Activated CD8-positive, alpha-beta T cell treated with anti-CD3 and anti-CD28 coated beads for 36 hours (primary cell): ENCODE results near the gene CTXND1. TPM values are rescaled to one million over a fixed set of nuclear protein-coding genes. Genes with fewer than 3 reads are reported as not detected.

Source experiments
- ATAC-seq: fragments of 200-7000 bp; cut with Tn5 transposase; one replicate; pipeline ENCODE4 v1.10.0; 2021; ENCODE audit warnings: mild to moderate bottlenecking, moderate library complexity
- CTCF ChIA-PET: fragments of 350-600 bp; sonication (Branson Sonifier 250); formaldehyde crosslinking; loops from one replicate; lab custom pipeline; 2021; ENCODE audit warnings: antibody characterized with exemption; lab: Charles Lee
- POLR2A ChIA-PET: fragments of 350-600 bp; sonication (Branson Sonifier 250); formaldehyde crosslinking; loops from one replicate; lab custom pipeline; 2021; ENCODE audit warnings: antibody characterized with exemption; lab: Charles Lee
- DNase-seq: peaks from one replicate; pipeline ENCODE4 v3.0.0-alpha.2; 2020
- H3K27ac Mint-ChIP-seq: one replicate; pipeline ENCODE4 v1.8.0; 2021; ENCODE audit warnings: mild to moderate bottlenecking, mixed read lengths
- H3K27me3 Mint-ChIP-seq: one replicate; pipeline ENCODE4 v1.8.0; 2021; ENCODE audit warnings: mixed read lengths
- H3K36me3 Mint-ChIP-seq: one replicate; pipeline ENCODE4 v1.8.0; 2021; ENCODE audit warnings: low read depth, mixed read lengths
- H3K4me1 Mint-ChIP-seq: one replicate; pipeline ENCODE4 v1.8.0; 2021; ENCODE audit warnings: low read depth, mixed read lengths
- H3K4me3 Mint-ChIP-seq: one replicate; pipeline ENCODE4 v1.8.0; 2021; ENCODE audit warnings: mild to moderate bottlenecking, moderate library complexity, mixed read lengths
- H3K9me3 Mint-ChIP-seq: one replicate; pipeline ENCODE4 v1.8.0; 2021; ENCODE audit warnings: mixed read lengths
- intact Hi-C: fragments of 100-400 bp; cut with micrococcal nuclease; formaldehyde crosslinking; loops from one replicate; pipeline ENCODE4 v1.10.0; 2022
- total RNA-seq, 2 experiments: library from RNA; stranded (reverse); gene quantifications; one replicate each; pipeline ENCODE4 v1.2.3, GENCODE V29; 2021
- TF ChIP-seq, protein P1 (sequence below): fragments of 200-600 bp; IDR thresholded peaks from one replicate; pipeline ENCODE4 v1.8.0; 2022; ENCODE audit warnings: antibody characterized with exemption, mild to moderate bottlenecking

The CTXND1 gene
- total RNA-seq, 2 experiments from 2014 or later, result not detected

DNA sequence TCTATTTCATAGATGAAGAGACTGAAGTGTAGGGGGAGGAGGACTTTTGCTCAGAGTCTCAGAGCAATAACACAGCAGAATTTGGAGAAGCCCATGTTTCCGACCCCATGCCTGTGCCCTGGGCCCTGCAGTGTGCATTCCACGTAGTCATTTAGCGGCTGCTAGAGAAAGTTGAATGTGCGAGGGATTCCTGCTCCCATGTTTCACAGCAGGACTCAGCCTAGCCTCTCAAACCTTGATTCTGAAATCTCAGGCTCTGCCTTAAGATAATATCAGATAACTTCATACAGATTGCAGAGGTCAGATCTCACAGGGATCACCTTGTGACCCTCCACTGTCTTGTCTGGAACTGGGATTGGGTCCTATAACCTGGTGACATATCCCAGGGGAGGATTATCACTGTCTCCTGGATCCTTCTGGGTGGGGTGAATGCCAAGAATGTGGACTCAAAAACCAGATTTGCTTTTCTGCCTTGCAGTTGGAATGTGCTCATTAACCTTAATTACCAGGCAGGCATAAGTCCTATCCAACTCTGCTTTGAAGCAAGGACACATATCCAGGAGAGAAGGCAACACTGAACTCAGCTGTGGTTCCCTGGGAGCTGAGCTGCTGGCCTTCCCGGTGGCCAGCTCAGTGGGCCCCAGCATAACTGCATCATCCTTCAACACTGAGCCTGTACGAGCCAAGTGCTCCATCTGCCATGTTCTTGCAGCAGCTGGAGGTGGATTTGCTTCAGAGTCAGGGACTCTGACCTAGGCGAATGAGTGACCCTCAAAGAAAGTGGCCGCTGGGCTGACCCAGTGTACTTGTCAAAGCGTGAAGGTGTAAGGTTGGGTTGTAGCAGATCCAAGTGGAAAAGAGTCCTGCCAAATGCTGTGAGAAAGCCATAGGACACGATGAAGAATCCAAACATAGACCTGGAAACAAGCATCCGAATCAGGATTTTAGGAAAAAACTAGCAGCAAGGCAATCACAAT, 43.0 kb downstream of the CTXND1 start:
- Mint-ChIP-seq H3K27ac (no peak overlapping the region), H3K4me3 (no peak overlapping the region), H3K9me3 (no peaks in the 10 kb centered on the region), H3K27me3 (peaks cover 26% of the 10 kb centered on the region), H3K36me3 (no peaks in the 10 kb centered on the region), H3K4me1 (no peaks in the 10 kb centered on the region)
- DNase-seq (no peak), ATAC-seq (no peak)
- CTCF ChIA-PET, result no interaction called here
- intact Hi-C loops, result no loop called here
- POLR2A ChIA-PET, result no interaction called here
- TF ChIP-seq, protein P1, sequence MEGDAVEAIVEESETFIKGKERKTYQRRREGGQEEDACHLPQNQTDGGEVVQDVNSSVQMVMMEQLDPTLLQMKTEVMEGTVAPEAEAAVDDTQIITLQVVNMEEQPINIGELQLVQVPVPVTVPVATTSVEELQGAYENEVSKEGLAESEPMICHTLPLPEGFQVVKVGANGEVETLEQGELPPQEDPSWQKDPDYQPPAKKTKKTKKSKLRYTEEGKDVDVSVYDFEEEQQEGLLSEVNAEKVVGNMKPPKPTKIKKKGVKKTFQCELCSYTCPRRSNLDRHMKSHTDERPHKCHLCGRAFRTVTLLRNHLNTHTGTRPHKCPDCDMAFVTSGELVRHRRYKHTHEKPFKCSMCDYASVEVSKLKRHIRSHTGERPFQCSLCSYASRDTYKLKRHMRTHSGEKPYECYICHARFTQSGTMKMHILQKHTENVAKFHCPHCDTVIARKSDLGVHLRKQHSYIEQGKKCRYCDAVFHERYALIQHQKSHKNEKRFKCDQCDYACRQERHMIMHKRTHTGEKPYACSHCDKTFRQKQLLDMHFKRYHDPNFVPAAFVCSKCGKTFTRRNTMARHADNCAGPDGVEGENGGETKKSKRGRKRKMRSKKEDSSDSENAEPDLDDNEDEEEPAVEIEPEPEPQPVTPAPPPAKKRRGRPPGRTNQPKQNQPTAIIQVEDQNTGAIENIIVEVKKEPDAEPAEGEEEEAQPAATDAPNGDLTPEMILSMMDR, result no peak

DNA sequence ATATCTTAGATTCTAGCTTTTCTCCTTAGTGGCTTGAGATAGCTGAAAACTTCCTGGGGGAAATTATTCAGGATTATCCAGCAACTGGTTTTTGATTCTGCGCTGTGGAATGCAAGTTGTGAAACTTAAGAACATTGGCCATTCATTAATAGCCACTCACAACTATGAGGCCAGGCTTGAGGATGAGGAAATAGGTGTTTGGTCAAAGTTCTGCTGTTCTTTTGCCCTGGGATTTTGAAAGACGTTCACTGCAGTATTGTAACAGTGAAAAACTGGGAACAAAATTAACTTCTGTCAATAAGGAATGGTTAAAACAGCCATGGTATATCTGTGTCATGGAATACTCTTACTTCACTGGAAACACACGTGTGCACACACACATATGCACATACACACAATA, 44.1 kb downstream of the CTXND1 start:
- CTCF ChIA-PET, result no interaction called here
- Mint-ChIP-seq H3K4me3 (no peak overlapping the region), H3K36me3 (no peaks in the 10 kb centered on the region), H3K9me3 (no peaks in the 10 kb centered on the region), H3K27ac (no peak overlapping the region), H3K27me3 (peaks cover 20% of the 10 kb centered on the region), H3K4me1 (no peaks in the 10 kb centered on the region)
- intact Hi-C loops, result no loop called here
- no peak for DNase-seq
- TF ChIP-seq, protein P1, result no peak
- no peak for ATAC-seq
- POLR2A ChIA-PET, result no interaction called here

DNA sequence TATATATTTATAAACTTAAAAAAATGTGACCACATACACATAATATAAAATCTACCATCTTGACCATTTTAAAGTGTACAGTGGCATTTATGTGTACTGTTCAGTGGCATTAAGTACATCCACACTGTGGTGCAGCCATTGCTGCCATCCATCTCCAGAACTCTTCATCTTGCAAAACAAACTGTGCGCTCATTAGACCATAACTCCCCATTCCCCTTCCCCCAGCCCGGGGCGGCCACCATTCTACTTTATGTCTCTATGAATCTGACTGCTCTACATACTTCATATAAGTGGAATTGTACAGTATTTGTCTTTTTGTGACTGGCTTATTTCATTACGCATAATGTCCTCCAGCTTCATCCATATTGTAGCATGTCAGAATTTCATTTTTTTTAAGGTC, 47.8 kb downstream of the CTXND1 start:
- ChIA-PET CTCF (no interaction called here), POLR2A (no interaction called here)
- no peaks in the 10 kb centered on the region for H3K36me3 Mint-ChIP-seq
- peaks cover 19% of the 10 kb centered on the region for H3K27me3 Mint-ChIP-seq
- ATAC-seq (no peak), DNase-seq (no peak)
- TF ChIP-seq, protein P1, result no peak
- no peak overlapping the region for H3K27ac Mint-ChIP-seq
- H3K9me3 Mint-ChIP-seq, result no peaks in the 10 kb centered on the region
- intact Hi-C loops, result no loop called here
- H3K4me3 Mint-ChIP-seq, result no peak overlapping the region
- H3K4me1 Mint-ChIP-seq, result no peaks in the 10 kb centered on the region

DNA sequence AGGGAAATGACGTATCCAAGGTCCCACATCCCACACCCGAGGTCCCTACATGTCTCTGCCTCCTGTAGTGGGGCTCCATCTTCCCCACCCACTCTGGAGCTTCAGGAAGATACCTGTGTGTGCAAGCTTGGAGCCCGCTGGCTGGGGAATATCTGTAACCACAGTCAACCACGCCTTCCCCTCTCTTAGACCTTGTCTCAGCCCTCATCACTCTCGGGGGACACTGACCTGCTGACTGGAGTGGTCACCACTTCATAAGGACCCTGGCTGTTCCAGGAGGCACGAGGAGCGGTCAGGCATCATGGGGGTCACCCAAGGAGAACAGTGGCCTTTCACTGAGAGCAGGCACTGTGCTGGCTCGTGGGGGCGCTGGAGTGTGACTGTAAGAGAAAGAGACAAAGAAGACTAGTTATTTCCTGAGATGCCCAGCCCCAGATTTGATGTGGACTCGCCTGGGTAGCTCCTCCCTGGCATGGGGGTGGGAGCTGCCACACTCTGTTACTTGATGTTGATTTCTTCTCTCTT, 48.6 kb downstream of the CTXND1 start:
- intact Hi-C loops, result no loop called here
- TF ChIP-seq, protein P1, result no peak
- CTCF ChIA-PET, result interaction anchor here (0.6 kb wide), 1 partner anchor 528 kb away, joined by 3 read pairs; no protein-coding TSS in a partner anchor
- H3K27ac Mint-ChIP-seq, result no peak overlapping the region
- POLR2A ChIA-PET, result no interaction called here
- no peak for ATAC-seq
- H3K4me3 Mint-ChIP-seq, result no peak overlapping the region
- no peaks in the 10 kb centered on the region for H3K36me3 Mint-ChIP-seq
- peaks cover 17% of the 10 kb centered on the region for H3K27me3 Mint-ChIP-seq
- no peaks in the 10 kb centered on the region for H3K9me3 Mint-ChIP-seq
- H3K4me1 Mint-ChIP-seq, result no peaks in the 10 kb centered on the region
- no peak for DNase-seq
